Activated T-cell treated with anti-CD3 and anti-CD28 coated beads, Interleukin-2, amount 50 U/mL, for 72 hours (primary cell): ENCODE measurements around the gene NOM1. TPM values are rescaled to one million over a fixed set of nuclear protein-coding genes. Genes with fewer than 3 reads are reported as not detected.

Experiments
- ATAC-seq, 2 donors: fragments of 150-1000 bp; cut with Tn5 transposase; replicated peaks in 1 of 2; 2 replicates each; pipeline ENCODE4 v1.10.0; 2021; ENCODE audit warnings: moderate library complexity in 2 of 2, mild to moderate bottlenecking in 1 of 2
- DNase-seq, 2 donors: peaks; one replicate each; pipeline ENCODE4 v3.0.0; 2021 to 2022; ENCODE audit warnings: mixed read lengths in 1 of 2
- H3K27ac Mint-ChIP-seq: one replicate; pipeline ENCODE4 v1.8.0; 2022; ENCODE audit warnings: mild to moderate bottlenecking, moderate library complexity, mixed read lengths
- H3K27me3 Mint-ChIP-seq: one replicate; pipeline ENCODE4 v1.8.0; 2022; ENCODE audit warnings: low read depth, mixed read lengths
- H3K36me3 Mint-ChIP-seq, 2 donors: one replicate each; pipeline ENCODE4 v1.8.0; 2022; ENCODE audit warnings: mixed read lengths in 2 of 2, mild to moderate bottlenecking in 1 of 2; ENCODE audit not compliant: insufficient read depth in 2 of 2
- H3K4me1 Mint-ChIP-seq: one replicate; pipeline ENCODE4 v1.8.0; 2022; ENCODE audit warnings: low read depth, mixed read lengths
- H3K4me3 Mint-ChIP-seq, 2 donors: one replicate each; pipeline ENCODE4 v1.8.0; 2022; ENCODE audit warnings: mild to moderate bottlenecking in 2 of 2, mixed read lengths in 2 of 2, moderate library complexity in 2 of 2
- H3K9me3 Mint-ChIP-seq, 2 donors: one replicate each; pipeline ENCODE4 v1.8.0; 2022; ENCODE audit warnings: mixed read lengths in 2 of 2
- total RNA-seq, 2 donors: library from RNA; stranded (reverse); gene quantifications; one replicate each; pipeline ENCODE4 v1.2.3, GENCODE V29; 2022

Gene NOM1
- total RNA-seq, 2 donors from 2014 or later, result 30.1 to 37.5 TPM

DNA sequence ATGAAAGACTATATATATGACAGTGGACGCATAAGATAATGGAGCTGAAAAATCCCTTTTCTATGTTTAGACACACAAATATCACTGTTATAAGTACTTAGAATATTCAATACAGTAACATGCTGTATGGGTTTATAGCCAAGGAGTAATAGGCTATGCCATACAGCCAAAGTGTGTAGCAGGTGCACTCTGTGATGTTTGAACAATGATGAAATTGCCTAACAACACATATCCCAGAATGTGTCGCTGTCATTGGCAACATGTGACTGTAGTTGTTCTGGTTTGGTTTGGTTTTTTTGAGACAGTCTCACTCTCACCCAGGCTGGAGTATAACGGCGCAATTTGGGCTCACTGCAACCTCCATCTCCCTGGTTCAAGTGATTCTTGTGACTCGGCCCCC, 26.1 kb downstream of the NOM1 start:
- Mint-ChIP-seq H3K36me3 (peaks cover 10 to 11% of the 10 kb centered on the region in 2 donors), H3K9me3 (peaks cover 2 to 3% of the 10 kb centered on the region in 2 donors)

DNA sequence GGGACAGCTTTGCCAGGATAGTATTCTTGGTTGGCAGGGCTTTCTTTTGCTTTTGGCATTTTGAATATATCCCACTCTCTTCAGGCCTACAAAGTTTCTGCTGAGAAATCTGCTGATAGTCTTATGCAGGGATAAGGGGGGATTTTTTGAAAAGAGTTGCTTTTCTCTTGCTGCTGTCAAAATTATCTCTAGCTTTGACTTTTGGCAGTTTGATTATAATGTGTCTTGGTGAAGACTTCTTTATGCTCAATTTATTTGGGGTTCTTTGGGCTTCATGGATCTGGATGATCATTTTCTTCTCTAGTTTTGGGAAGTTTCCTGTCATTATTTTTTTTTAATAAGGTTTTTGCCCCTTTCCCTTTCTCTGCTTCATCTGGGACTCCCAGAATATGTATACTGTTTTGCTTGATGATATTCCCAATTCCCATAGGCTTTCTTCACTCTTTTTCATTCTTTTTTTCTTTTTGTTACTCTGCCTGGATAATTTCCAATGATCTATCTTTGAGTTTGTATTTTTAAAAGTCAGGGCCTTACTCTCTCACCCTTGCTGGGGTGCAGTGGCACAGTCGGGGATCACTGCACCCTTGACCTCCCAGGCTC, 29.6 kb downstream of the NOM1 start:
- Mint-ChIP-seq H3K27ac (no peak overlapping the region), H3K36me3 (peaks cover 7 to 11% of the 10 kb centered on the region in 2 donors), H3K9me3 (peaks cover 2 to 3% of the 10 kb centered on the region in 2 donors), H3K4me1 (no peaks in the 10 kb centered on the region), H3K27me3 (no peaks in the 10 kb centered on the region), H3K4me3 (no peak overlapping the region)
- DNase-seq, result no peak
- no peak for ATAC-seq

More for the DNA sequence above, 26.1 kb downstream of the NOM1 start:
- H3K4me3 Mint-ChIP-seq, result no peak overlapping the region
- no peak for ATAC-seq
- DNase-seq, result no peak
- H3K4me1 Mint-ChIP-seq, result no peaks in the 10 kb centered on the region
- no peaks in the 10 kb centered on the region for H3K27me3 Mint-ChIP-seq
- no peak overlapping the region for H3K27ac Mint-ChIP-seq

DNA sequence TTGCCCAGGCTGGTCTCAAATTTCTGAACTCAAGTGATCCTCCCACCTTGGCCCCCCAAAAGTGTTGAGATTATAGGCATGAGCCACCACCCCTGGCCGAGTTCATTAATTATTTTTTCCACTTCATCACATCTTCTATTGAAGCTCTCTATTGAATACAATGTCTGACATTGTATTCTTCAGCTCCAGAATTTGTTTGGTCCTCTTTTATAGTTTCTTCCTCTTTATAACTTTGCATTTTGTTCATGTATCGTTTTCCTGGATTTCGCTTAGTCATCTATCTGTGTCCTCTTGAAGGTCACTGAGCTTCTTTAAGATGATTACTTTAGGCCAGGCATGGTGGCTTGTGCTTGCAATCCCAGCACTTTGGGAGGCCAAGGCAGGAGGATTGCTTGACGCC, 30.2 kb downstream of the NOM1 start:
- H3K36me3 Mint-ChIP-seq, result peaks cover 7 to 11% of the 10 kb centered on the region in 2 donors
- H3K4me1 Mint-ChIP-seq, result no peaks in the 10 kb centered on the region
- peaks cover 2 to 3% of the 10 kb centered on the region in 2 donors for H3K9me3 Mint-ChIP-seq
- H3K27me3 Mint-ChIP-seq, result no peaks in the 10 kb centered on the region
- DNase-seq (no peak), ATAC-seq (no peak)
- no peak overlapping the region for H3K27ac Mint-ChIP-seq
- no peak overlapping the region for H3K4me3 Mint-ChIP-seq

DNA sequence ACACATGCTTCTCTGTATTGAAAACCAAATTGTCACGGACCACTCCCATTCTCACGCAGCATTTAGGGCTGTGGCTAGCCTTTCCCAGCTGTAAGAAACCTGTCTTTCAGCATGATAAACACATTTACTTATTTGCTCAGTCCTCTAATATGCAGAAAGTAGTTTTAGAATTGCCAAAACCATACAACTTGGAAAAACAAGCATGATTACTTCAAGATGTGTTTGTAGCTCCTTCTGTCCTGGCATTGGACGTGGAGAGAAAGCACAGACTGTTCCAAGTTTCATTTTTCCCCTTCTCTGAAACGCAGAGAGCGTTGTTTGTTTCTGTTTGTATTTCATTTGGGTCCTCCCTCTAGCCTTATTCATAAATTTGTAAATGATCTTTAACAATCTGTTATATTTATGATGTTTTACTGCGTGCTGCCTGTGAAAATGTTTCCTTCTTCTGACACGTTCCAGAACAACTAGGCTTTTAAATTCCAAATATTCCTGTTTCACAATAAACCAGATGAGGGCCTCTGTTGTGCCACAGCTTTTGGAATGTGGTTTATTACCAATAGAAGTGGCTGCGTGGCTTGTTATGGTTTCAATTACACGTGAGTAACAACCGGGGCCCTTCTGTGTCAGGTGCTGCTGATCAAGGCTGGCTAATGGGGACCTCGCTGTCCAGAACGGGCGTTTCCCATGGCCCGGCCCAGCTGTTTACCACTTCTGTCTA, 34.8 kb downstream of the NOM1 start:
- Mint-ChIP-seq H3K4me1 (no peaks in the 10 kb centered on the region), H3K9me3 (peaks cover 2 to 3% of the 10 kb centered on the region in 2 donors), H3K4me3 (no peak overlapping the region), H3K27me3 (no peaks in the 10 kb centered on the region), H3K36me3 (peaks cover 3% of the 10 kb centered on the region in 2 donors), H3K27ac (no peak overlapping the region)
- no peak for DNase-seq
- no peak for ATAC-seq

DNA sequence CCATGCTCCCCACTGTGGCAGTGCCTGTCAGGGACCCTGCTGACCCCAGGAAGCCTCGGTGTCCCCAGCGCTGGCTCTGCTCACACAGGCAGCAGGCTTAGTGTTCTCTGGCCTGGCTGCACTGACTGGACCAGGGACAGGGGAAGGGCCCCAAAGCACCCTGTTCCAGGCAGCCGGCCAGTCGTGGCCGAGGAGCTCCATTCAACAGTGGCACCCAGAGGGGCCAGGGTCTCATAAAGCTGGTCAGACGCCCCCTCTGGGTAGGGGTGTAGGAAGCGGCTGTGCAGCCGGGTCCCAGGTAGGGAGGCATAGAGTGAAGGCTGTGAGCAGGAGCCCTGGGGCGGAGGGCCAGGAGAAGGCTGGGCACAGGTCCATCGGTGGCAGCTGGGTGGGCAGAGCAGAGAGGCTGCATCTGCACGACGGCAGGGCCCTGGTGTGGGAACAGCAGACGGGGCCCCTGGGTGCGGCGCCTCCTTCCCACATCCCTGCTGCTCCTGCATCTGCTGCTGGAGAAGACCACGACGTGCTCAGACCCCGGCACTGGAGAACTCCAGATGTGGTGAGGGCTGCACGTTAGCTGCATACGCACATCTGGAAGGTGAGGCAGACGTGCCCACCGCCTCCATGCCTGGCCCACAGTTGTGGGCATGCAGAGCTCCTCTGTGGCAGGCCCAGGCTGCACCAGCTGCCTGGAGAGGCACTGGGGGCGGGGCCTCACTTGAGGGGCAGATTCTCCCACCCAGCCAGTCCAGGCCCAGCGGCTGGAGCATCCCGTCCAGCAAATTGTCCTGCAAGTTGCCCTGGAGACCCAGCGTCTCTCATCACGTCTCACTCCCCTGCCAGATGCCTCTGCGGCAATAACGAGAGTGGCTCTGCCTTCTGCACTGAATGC, 35.8 kb downstream of the NOM1 start:
- no peak overlapping the region for H3K4me3 Mint-ChIP-seq
- H3K27ac Mint-ChIP-seq, result no peak overlapping the region
- H3K36me3 Mint-ChIP-seq, result no peaks in the 10 kb centered on the region
- H3K27me3 Mint-ChIP-seq, result no peaks in the 10 kb centered on the region
- no peak for DNase-seq
- no peak for ATAC-seq
- no peaks in the 10 kb centered on the region for H3K4me1 Mint-ChIP-seq
- no peaks in the 10 kb centered on the region for H3K9me3 Mint-ChIP-seq

DNA sequence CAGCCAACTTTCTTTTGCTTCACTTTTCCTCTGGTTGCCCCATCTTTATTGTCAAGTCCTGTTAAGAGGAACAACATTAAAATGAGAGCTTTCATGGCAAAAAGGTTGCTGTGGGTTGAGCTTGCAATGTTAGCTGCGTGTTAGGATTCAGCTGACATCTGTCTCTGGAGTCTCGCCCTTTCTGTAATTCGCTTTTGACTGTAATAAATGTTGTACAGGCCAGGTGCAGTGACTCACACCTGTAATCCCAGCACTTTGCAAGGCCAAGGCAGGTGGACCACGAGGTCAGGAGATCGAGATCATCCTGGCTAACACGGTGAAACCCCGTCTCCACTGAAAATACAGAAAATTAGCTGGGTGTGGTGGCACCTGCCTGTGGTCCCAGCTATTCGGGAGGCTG, 36.9 kb downstream of the NOM1 start:
- no peaks in the 10 kb centered on the region for H3K36me3 Mint-ChIP-seq
- DNase-seq (no peak), ATAC-seq (no peak)
- H3K9me3 Mint-ChIP-seq, result no peaks in the 10 kb centered on the region
- H3K27me3 Mint-ChIP-seq, result no peaks in the 10 kb centered on the region
- no peak overlapping the region for H3K27ac Mint-ChIP-seq
- no peak overlapping the region for H3K4me3 Mint-ChIP-seq
- no peaks in the 10 kb centered on the region for H3K4me1 Mint-ChIP-seq

DNA sequence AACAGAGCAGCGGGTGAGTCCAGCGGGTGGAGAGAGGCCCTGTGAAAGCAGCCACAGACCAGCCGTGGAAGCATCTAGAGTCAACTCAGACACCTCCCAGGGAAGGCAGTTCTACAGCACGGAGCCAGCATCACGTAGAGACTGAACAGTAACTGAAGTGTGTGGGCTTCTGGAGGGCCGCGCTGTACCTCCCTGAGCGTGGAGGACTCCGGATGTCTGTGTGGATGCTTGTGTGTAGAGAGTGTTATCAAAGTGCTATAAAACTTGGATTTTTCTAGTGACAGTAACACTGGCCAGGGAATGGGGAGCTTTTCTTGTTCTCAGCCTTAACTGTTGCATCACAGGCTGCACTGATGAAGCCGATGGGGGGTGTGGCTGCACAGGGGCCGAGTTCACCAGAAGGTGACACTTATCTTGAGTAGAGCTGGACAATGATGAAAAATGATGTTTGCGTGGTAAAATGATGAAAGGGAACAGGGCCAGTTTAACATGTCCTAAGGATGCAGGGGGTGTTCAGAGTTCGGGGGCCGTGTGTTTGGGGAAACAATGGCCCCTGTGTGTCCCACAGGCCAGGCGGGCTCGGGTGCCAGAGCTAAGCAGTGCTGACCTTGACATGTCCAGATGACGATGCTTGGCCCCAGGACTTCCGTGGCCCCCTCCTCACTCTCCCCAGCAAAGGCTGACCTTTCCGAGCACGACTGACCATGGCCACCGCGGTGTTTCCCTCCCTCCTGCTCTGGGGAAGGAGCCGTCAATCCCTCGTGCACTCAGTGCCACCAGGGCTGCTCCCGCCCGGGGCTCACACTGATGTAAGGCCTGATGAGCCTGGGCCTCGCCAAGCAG, 39.1 kb downstream of the NOM1 start:
- Mint-ChIP-seq H3K27ac (no peak overlapping the region), H3K9me3 (no peaks in the 10 kb centered on the region), H3K27me3 (peaks cover 9% of the 10 kb centered on the region), H3K4me3 (no peak overlapping the region), H3K4me1 (no peaks in the 10 kb centered on the region), H3K36me3 (no peaks in the 10 kb centered on the region)
- DNase-seq (no peak), ATAC-seq (no peak)

DNA sequence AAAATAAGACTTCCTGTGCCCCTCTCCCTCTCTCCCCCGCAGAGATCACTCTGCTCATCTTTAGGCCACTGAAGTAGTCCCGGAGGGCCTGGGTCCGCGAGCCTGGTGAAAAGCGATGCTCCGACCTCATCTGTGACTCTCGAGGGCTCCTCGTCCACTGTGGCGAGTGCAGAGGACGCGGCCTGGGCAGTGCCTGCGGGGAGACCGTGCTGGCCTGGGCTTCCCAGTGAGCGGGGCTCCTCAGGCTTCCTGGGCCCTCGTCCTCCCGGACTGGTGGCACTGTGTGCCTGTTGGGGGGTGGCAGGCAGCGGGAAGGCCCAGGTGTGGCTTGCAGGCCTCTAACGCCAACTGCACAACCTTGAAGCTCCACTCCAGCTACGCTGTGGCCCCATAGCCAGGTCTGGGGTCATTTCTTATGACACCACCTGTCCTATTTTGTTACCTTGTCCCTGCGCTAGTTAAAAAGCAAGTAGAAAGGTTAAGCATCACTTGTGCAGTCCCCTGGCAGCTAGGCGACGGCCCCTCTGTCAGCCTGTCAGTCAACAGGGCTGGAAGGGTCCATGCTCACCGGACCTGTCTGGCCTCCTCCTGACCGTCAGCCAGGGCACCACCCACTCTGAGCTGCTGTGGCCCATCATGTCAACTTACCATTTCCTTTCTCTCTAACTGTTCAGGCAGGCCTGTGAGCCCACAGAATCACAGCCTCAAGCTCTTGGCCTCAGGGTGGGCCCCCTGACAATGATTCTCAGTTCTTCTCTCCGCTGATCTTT, 40.4 kb downstream of the NOM1 start:
- Mint-ChIP-seq H3K27me3 (peaks cover 14% of the 10 kb centered on the region), H3K4me3 (no peak overlapping the region), H3K27ac (no peak overlapping the region), H3K9me3 (no peaks in the 10 kb centered on the region), H3K36me3 (no peaks in the 10 kb centered on the region), H3K4me1 (no peaks in the 10 kb centered on the region)
- ATAC-seq (no peak), DNase-seq (no peak)

DNA sequence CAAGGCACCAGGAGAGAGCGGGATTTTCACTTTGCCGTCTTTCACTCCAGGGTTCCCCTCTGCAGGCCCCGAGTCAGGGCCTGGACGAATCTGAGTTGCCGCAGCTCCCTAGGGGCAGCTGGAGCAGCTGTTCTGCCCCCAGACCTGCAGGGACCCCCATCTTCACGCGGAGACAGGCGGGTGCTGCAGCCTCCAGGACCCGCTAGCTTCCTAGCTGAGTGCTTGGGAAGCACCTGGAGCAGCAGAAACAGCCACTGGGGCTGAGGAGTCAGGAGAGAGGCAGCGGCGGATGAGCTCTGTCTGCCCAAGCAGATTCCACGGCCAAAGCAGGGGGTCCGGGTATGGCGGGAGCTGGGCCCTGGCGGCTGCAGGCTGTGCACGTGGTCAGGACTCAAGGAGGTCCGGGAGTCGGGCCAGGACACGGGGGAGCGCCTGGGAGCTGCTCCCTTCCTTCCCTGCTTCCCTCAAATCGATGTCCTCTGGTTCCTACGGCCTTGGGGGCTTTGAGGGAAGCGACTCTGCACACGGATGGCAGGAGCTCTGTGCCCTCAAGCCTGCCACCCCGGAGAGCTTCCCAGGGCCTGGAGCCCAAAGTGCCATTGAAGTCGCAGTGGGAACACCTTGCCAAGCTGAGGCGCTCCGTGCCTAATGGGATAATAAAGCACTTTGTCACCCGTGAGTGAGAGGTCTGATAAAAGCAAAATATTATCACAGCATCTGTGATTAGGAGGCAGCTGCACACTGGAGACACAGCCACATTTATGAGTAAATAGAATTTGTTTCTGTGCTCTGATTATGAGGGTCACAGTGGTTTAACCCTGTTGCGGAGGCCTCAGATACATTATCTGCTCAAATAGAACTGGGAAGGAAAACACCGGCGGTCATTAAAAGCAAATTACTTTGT, 43.8 kb downstream of the NOM1 start:
- H3K9me3 Mint-ChIP-seq, result no peaks in the 10 kb centered on the region
- H3K27ac Mint-ChIP-seq, result no peak overlapping the region
- H3K36me3 Mint-ChIP-seq, result no peaks in the 10 kb centered on the region
- ATAC-seq (no peak), DNase-seq (no peak)
- H3K4me1 Mint-ChIP-seq, result peaks cover 5% of the 10 kb centered on the region
- H3K27me3 Mint-ChIP-seq, result peaks cover 44% of the 10 kb centered on the region
- H3K4me3 Mint-ChIP-seq, result no peak overlapping the region

DNA sequence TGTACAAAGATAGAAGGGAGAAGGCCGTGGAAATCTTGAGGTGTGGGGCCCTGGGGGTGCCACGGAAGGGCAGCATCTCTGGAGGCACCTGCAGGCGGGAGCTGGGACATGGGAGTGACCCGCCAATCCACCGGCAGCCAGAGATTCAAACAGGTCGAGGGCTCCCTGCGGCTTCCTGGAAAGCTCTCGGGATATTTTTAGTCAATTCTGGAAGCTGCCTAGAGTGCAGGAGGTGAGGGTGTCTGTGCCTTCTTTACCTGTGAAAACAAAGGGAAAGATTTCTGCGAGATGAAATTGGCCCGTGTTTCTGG, 44.4 kb downstream of the NOM1 start:
- no peaks in the 10 kb centered on the region for H3K9me3 Mint-ChIP-seq
- no peak overlapping the region for H3K27ac Mint-ChIP-seq
- DNase-seq, result no peak
- peaks cover 11% of the 10 kb centered on the region for H3K4me1 Mint-ChIP-seq
- no peak overlapping the region for H3K4me3 Mint-ChIP-seq
- no peak for ATAC-seq
- no peaks in the 10 kb centered on the region for H3K36me3 Mint-ChIP-seq
- peaks cover 50% of the 10 kb centered on the region for H3K27me3 Mint-ChIP-seq

DNA sequence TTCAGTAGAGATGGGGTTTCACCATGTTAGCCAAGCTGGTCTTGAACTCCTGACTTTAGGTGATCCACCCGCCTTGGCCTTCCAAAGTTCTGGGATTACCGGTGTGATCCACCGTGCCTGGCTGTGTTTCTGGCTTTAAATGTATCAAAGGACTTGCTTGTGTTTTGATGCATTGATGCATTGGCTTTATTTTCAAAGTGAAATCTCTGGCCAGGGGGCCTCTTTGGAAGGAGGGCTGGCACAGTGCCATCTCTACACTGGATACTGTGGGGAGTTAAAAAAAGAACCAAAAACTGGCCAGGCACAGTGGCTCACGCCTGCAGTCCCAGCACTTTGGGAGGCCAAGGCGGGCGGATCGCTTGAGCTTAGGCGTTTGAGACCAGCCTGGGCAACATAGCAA, 44.9 kb downstream of the NOM1 start:
- Mint-ChIP-seq H3K9me3 (no peaks in the 10 kb centered on the region), H3K27ac (no peak overlapping the region), H3K36me3 (no peaks in the 10 kb centered on the region), H3K4me3 (no peak overlapping the region), H3K27me3 (peaks cover 55% of the 10 kb centered on the region), H3K4me1 (peaks cover 11% of the 10 kb centered on the region)
- ATAC-seq, result no peak
- no peak for DNase-seq
